ENCODE data around the gene RND3. TPM values are rescaled to one million over a fixed set of nuclear protein-coding genes. Genes with fewer than 3 reads are reported as not detected.
A peak's percentile ranks its signal among the peaks of the same experiment; 100 is the strongest.

Gene RND3
- total RNA-seq, 1 donor from 2014 or later: 42.5 TPM

GRCh38 chr2:150473767-150474166 lies 13.7 kb downstream of the RND3 start:
- TF ChIP-seq, protein P1, sequence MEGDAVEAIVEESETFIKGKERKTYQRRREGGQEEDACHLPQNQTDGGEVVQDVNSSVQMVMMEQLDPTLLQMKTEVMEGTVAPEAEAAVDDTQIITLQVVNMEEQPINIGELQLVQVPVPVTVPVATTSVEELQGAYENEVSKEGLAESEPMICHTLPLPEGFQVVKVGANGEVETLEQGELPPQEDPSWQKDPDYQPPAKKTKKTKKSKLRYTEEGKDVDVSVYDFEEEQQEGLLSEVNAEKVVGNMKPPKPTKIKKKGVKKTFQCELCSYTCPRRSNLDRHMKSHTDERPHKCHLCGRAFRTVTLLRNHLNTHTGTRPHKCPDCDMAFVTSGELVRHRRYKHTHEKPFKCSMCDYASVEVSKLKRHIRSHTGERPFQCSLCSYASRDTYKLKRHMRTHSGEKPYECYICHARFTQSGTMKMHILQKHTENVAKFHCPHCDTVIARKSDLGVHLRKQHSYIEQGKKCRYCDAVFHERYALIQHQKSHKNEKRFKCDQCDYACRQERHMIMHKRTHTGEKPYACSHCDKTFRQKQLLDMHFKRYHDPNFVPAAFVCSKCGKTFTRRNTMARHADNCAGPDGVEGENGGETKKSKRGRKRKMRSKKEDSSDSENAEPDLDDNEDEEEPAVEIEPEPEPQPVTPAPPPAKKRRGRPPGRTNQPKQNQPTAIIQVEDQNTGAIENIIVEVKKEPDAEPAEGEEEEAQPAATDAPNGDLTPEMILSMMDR (IDR thresholded peaks at IDR 0.05; ENCODE audit: unreplicated experiment): no peak
- no peaks in the 10 kb centered on the region for H3K27me3 Mint-ChIP-seq
- H3K4me1 Mint-ChIP-seq (ENCODE audit: low read depth): peaks cover 59% of the 10 kb centered on the region
- no peak overlapping the region for H3K27ac Mint-ChIP-seq
- no peaks in the 10 kb centered on the region for H3K9me3 Mint-ChIP-seq (ENCODE audit: low read depth)
- H3K36me3 Mint-ChIP-seq (ENCODE audit: insufficient read depth): peaks cover 52% of the 10 kb centered on the region
- DNase-seq (ENCODE audit: low spot score, unreplicated experiment): no peak
- H3K4me3 Mint-ChIP-seq (ENCODE audit: low read depth): no peak overlapping the region

GRCh38 chr2:150472511-150472899 lies 15.0 kb downstream of the RND3 start:
- no peak for DNase-seq (ENCODE audit: low spot score, unreplicated experiment)
- peaks cover 54% of the 10 kb centered on the region for H3K36me3 Mint-ChIP-seq (ENCODE audit: insufficient read depth)
- no peak overlapping the region for H3K4me3 Mint-ChIP-seq (ENCODE audit: low read depth)
- H3K27ac Mint-ChIP-seq: no peak overlapping the region
- H3K9me3 Mint-ChIP-seq (ENCODE audit: low read depth): no peaks in the 10 kb centered on the region
- TF ChIP-seq, protein P1 (IDR thresholded peaks at IDR 0.05; ENCODE audit: unreplicated experiment): no peak
- H3K27me3 Mint-ChIP-seq: no peaks in the 10 kb centered on the region
- H3K4me1 Mint-ChIP-seq (ENCODE audit: low read depth): peaks cover 56% of the 10 kb centered on the region

GRCh38 chr2:150471813-150472510 lies 15.5 kb downstream of the RND3 start:
- no peak overlapping the region for H3K4me3 Mint-ChIP-seq (ENCODE audit: low read depth)

DNA sequence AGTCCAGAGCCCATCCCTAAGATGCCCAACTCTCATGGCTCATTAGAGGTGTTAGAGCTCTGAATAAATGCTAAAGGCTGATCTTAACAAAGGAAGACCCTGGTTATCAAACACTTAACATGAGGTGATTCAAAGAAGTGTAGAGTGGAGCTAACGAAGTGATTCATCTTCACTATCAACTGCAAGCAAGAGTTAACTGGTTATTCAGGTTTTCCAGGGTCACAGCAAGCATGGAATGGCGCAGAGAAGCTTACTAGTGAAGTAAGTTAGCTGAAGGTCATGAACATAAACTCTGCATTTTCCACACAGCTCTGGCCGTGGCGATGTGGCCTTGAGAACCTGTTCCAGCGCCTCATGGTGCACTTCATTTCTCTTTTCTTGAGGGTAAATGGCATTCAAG lies 17.0 kb downstream of the RND3 start:
- DNase-seq (ENCODE audit: low spot score, unreplicated experiment): no peak
- Mint-ChIP-seq H3K27me3 (no peaks in the 10 kb centered on the region), H3K4me3 (ENCODE audit: low read depth) (no peak overlapping the region), H3K4me1 (ENCODE audit: low read depth) (peaks cover 56% of the 10 kb centered on the region), H3K9me3 (ENCODE audit: low read depth) (no peaks in the 10 kb centered on the region), H3K36me3 (ENCODE audit: insufficient read depth) (peaks cover 54% of the 10 kb centered on the region), H3K27ac (peak overlapping the region; percentile 82)
- TF ChIP-seq, protein P1 (IDR thresholded peaks at IDR 0.05; ENCODE audit: unreplicated experiment): no peak

More at GRCh38 chr2:150471813-150472510, 15.5 kb downstream of the RND3 start:
- H3K4me1 Mint-ChIP-seq (ENCODE audit: low read depth): peaks cover 56% of the 10 kb centered on the region
- H3K27ac Mint-ChIP-seq: no peak overlapping the region
- no peaks in the 10 kb centered on the region for H3K27me3 Mint-ChIP-seq
- TF ChIP-seq, protein P1 (IDR thresholded peaks at IDR 0.05; ENCODE audit: unreplicated experiment): no peak
- DNase-seq (ENCODE audit: low spot score, unreplicated experiment): no peak
- H3K36me3 Mint-ChIP-seq (ENCODE audit: insufficient read depth): peaks cover 54% of the 10 kb centered on the region
- H3K9me3 Mint-ChIP-seq (ENCODE audit: low read depth): no peaks in the 10 kb centered on the region

GRCh38 chr2:150469706-150470274 lies 17.7 kb downstream of the RND3 start:
- TF ChIP-seq, protein P1 (IDR thresholded peaks at IDR 0.05; ENCODE audit: unreplicated experiment): no peak
- no peaks in the 10 kb centered on the region for H3K27me3 Mint-ChIP-seq
- DNase-seq (ENCODE audit: low spot score, unreplicated experiment): no peak
- H3K9me3 Mint-ChIP-seq (ENCODE audit: low read depth): no peaks in the 10 kb centered on the region
- peak overlapping the region; percentile 30 for H3K27ac Mint-ChIP-seq
- no peak overlapping the region for H3K4me3 Mint-ChIP-seq (ENCODE audit: low read depth)
- H3K36me3 Mint-ChIP-seq (ENCODE audit: insufficient read depth): peaks cover 54% of the 10 kb centered on the region
- peaks cover 53% of the 10 kb centered on the region for H3K4me1 Mint-ChIP-seq (ENCODE audit: low read depth)
